ENCODE results near the gene HENMT1. TPM values are rescaled to one million over a fixed set of nuclear protein-coding genes. Genes with fewer than 3 reads are reported as not detected.

HENMT1 gene
- total RNA-seq, 1 experiment from 2014 or later: 6.2 TPM

GRCh38 chr1:108708691-108709660, 48.1 kb upstream of the HENMT1 start:
- no peak overlapping the region for H2BK20ac ChIP-seq (ENCODE audit: low read depth, low read length, poor library complexity, severe bottlenecking)
- H3T11ph ChIP-seq (ENCODE audit: low read length): no peak overlapping the region
- no peak overlapping the region for H2BK15ac ChIP-seq (ENCODE audit: low read depth, low read length)
- no peak overlapping the region for H3K14ac ChIP-seq (ENCODE audit: insufficient read depth, low read length)
- H2BK5ac ChIP-seq (ENCODE audit: insufficient read length, low read length): no peak overlapping the region
- H3K9ac ChIP-seq (ENCODE audit: extremely low read depth, insufficient read length, low read length): no peak overlapping the region
- no peak overlapping the region for H4K8ac ChIP-seq (replicated peaks; ENCODE audit: insufficient read length, low read depth, low read length)
- WGBS (ENCODE audit: extremely low coverage, insufficient read length, low lambda C conversion rate): no CpG with 5 or more reads among the region's 7 CpGs
- no peaks in the 10 kb centered on the region for H3K23me2 ChIP-seq (ENCODE audit: insufficient read length, low read depth, low read length, poor library complexity, severe bottlenecking)
- no peak overlapping the region for H3K4me2 ChIP-seq (ENCODE audit: insufficient read depth, insufficient read length, low read length)
- Mint-ChIP-seq H3K27ac (no peak overlapping the region), H3K9me3 (no peaks in the 10 kb centered on the region), H3K4me3 (no peak overlapping the region), H3K36me3 (ENCODE audit: insufficient read depth in 1 of 3, low read depth in 3 of 3) (no peaks in the 10 kb centered on the region), H3K4me1 (peaks cover 2 to 20% of the 10 kb centered on the region in 2 experiments), H3K27me3 (ENCODE audit: low read depth) (peaks cover 1% of the 10 kb centered on the region)
- H3K79me1 ChIP-seq (ENCODE audit: insufficient read depth, low read depth, low read length, poor library complexity, severe bottlenecking): no peaks in the 10 kb centered on the region
- no peaks in the 10 kb centered on the region for H3K27me3 ChIP-seq (ENCODE audit: insufficient read depth, low read length)
- H4K5ac ChIP-seq (ENCODE audit: insufficient read length, low read depth, low read length): no peak overlapping the region
- peak; percentile 75 for DNase-seq
- no peaks in the 10 kb centered on the region for H3K9me3 ChIP-seq (ENCODE audit: control insufficient read depth, low read depth, low read length)
- no peak overlapping the region for H3K18ac ChIP-seq (ENCODE audit: insufficient read length, low read depth, low read length)
- H3K4ac ChIP-seq (ENCODE audit: low read depth, low read length): no peak overlapping the region
- H3K56ac ChIP-seq (ENCODE audit: insufficient read length, low read depth, low read length): no peak overlapping the region
- H3K79me2 ChIP-seq (ENCODE audit: insufficient read depth, low read length): no peaks in the 10 kb centered on the region
- H3K23ac ChIP-seq (ENCODE audit: insufficient read length, low read depth, low read length): no peak overlapping the region
- H2AK5ac ChIP-seq (ENCODE audit: insufficient read length, low read length): no peak overlapping the region
- no peak overlapping the region for H2BK12ac ChIP-seq (ENCODE audit: insufficient read length, low read depth, low read length)
- peak; percentile 74 for TF ChIP-seq CTCF (conservative IDR thresholded peaks at IDR 0.05)
- no peak overlapping the region for H2AFZ ChIP-seq (ENCODE audit: low read length)
- H4K91ac ChIP-seq (ENCODE audit: insufficient read length, low read depth, low read length): no peak overlapping the region
- H3K27ac ChIP-seq (ENCODE audit: insufficient read length, low read depth, low read length): no peak overlapping the region
- H4K20me1 ChIP-seq (ENCODE audit: control insufficient read depth, insufficient read depth, insufficient read length): no peaks in the 10 kb centered on the region
- H3K4me1 ChIP-seq (ENCODE audit: insufficient read depth, low read length): no peaks in the 10 kb centered on the region
- H2BK120ac ChIP-seq (ENCODE audit: low read depth, low read length, poor library complexity, severe bottlenecking): no peak overlapping the region

Measured in H9 (cell line).